ENCODE data around the gene GMDS. TPM values are rescaled to one million over a fixed set of nuclear protein-coding genes. Genes with fewer than 3 reads are reported as not detected.

GMDS gene
- polyA plus RNA-seq, 1 experiment: 7.1 TPM

GRCh38 chr6:1851681-1852456, 393.5 kb downstream of the GMDS start:
- no peak for DNase-seq (ENCODE audit: low read depth)
- Histone ChIP-seq H3K27me3 (ENCODE audit: control insufficient read depth, insufficient read depth, low read length) (no peaks in the 10 kb centered on the region), H3K36me3 (ENCODE audit: control insufficient read depth, insufficient read depth, low read length) (no peaks in the 10 kb centered on the region), H3K4me3 (ENCODE audit: low read depth, low read length) (no peak overlapping the region)
- ChIA-PET CTCF (interaction anchor here (0.7 kb wide), 1 partner anchor 174 kb away, joined by 3 read pairs; no protein-coding TSS in a partner anchor), POLR2A (interaction anchor here (0.9 kb wide), 1 partner anchor 12 kb away, joined by 5 read pairs; no protein-coding TSS in a partner anchor)
- no peak for TF ChIP-seq CTCF (IDR thresholded peaks at IDR 0.05; ENCODE audit: insufficient read depth, low read depth, low read length)

GRCh38 chr6:1850840-1851157, 394.6 kb downstream of the GMDS start:
- H3K36me3 ChIP-seq (ENCODE audit: control insufficient read depth, insufficient read depth, low read length): no peaks in the 10 kb centered on the region
- H3K27me3 ChIP-seq (ENCODE audit: control insufficient read depth, insufficient read depth, low read length): no peaks in the 10 kb centered on the region
- CTCF ChIA-PET: no interaction called here
- TF ChIP-seq CTCF (IDR thresholded peaks at IDR 0.05; ENCODE audit: insufficient read depth, low read depth, low read length): no peak
- no peak for DNase-seq (ENCODE audit: low read depth)
- H3K4me3 ChIP-seq (ENCODE audit: low read depth, low read length): no peak overlapping the region
- POLR2A ChIA-PET: no interaction called here

GRCh38 chr6:1850121-1850839, 395.1 kb downstream of the GMDS start:
- Histone ChIP-seq H3K4me3 (ENCODE audit: low read depth, low read length) (no peak overlapping the region), H3K27me3 (ENCODE audit: control insufficient read depth, insufficient read depth, low read length) (no peaks in the 10 kb centered on the region), H3K36me3 (ENCODE audit: control insufficient read depth, insufficient read depth, low read length) (no peaks in the 10 kb centered on the region)
- CTCF ChIA-PET: interaction anchor here (0.6 to 0.9 kb wide), 2 partner anchors 12 to 132 kb away, joined by 3 read pairs; no protein-coding TSS in a partner anchor
- POLR2A ChIA-PET: no interaction called here
- DNase-seq (ENCODE audit: low read depth): no peak
- no peak for TF ChIP-seq CTCF (IDR thresholded peaks at IDR 0.05; ENCODE audit: insufficient read depth, low read depth, low read length)

GRCh38 chr6:1849691-1850090, 395.7 kb downstream of the GMDS start:
- TF ChIP-seq CTCF (IDR thresholded peaks at IDR 0.05; ENCODE audit: insufficient read depth, low read depth, low read length): no peak
- ChIA-PET POLR2A (no interaction called here), CTCF (interaction anchor here (0.6 to 0.9 kb wide), 2 partner anchors 12 to 131 kb away, joined by 3 read pairs; no protein-coding TSS in a partner anchor)
- no peak overlapping the region for H3K4me3 ChIP-seq (ENCODE audit: low read depth, low read length)
- no peaks in the 10 kb centered on the region for H3K36me3 ChIP-seq (ENCODE audit: control insufficient read depth, insufficient read depth, low read length)
- no peaks in the 10 kb centered on the region for H3K27me3 ChIP-seq (ENCODE audit: control insufficient read depth, insufficient read depth, low read length)
- DNase-seq (ENCODE audit: low read depth): no peak

- CTCF ChIA-PET: no interaction called here
- DNase-seq (ENCODE audit: low read depth): no peak
- Histone ChIP-seq H3K27me3 (ENCODE audit: control insufficient read depth, insufficient read depth, low read length) (no peaks in the 10 kb centered on the region), H3K4me3 (ENCODE audit: low read depth, low read length) (no peak overlapping the region), H3K36me3 (ENCODE audit: control insufficient read depth, insufficient read depth, low read length) (no peaks in the 10 kb centered on the region)
- no peak for TF ChIP-seq CTCF (IDR thresholded peaks at IDR 0.05; ENCODE audit: insufficient read depth, low read depth, low read length)
- POLR2A ChIA-PET: no interaction called here
Measured at GRCh38 chr6:1848752-1849151, 396.7 kb downstream of the GMDS start.

Measured in BJ (cell line).